NT2/D1 (cell line): ENCODE data around the gene FKRP.

Source experiments
- SUZ12 ChIP-seq: IDR thresholded peaks from 2 replicates; pipeline ENCODE4 v1.6.1; 2011; ENCODE audit not compliant: insufficient read length, insufficient read depth; ENCODE audit errors: extremely low read depth
- YY1 ChIP-seq: IDR thresholded peaks from 2 replicates; pipeline ENCODE4 v1.6.1; 2011; ENCODE audit not compliant: insufficient read length, insufficient read depth
- ZNF274 ChIP-seq: IDR thresholded peaks from 2 replicates; pipeline ENCODE4 v1.6.1; 2011; ENCODE audit warnings: mild to moderate bottlenecking, low read depth, low read length

GRCh38 chr19:46760363-46760762 lies 14.5 kb downstream of the FKRP start:
- TF ChIP-seq SUZ12 (no peak), ZNF274 (no peak), YY1 (no peak)
